H9 (cell line): ENCODE measurements around the gene MYL9. TPM values are rescaled to one million over a fixed set of nuclear protein-coding genes. Genes with fewer than 3 reads are reported as not detected.

Source experiments
- DNase-seq: peaks from one replicate; pipeline ENCODE4 v3.0.0-alpha.2; 2017
- H2AFZ ChIP-seq: one replicate; pipeline ENCODE4 v1.6.1; 2013; ENCODE audit warnings: mild to moderate bottlenecking, low read length, control low read depth, moderate library complexity
- H2AK5ac ChIP-seq: 2 replicates; pipeline ENCODE4 v1.6.1; 2013; ENCODE audit warnings: low read length, control low read depth, mixed read lengths; ENCODE audit not compliant: insufficient read length
- H2BK120ac ChIP-seq: one replicate; pipeline ENCODE4 v1.6.1; 2013; ENCODE audit warnings: low read depth, mild to moderate bottlenecking, low read length, control low read depth, inconsistent platforms; ENCODE audit not compliant: poor library complexity, severe bottlenecking
- H2BK12ac ChIP-seq: 2 replicates; pipeline ENCODE4 v1.6.1; 2013; ENCODE audit warnings: low read length, control low read depth, mixed read lengths, low read depth; ENCODE audit not compliant: insufficient read length
- H2BK15ac ChIP-seq: 2 replicates; pipeline ENCODE4 v1.6.1; 2013; ENCODE audit warnings: low read depth, low read length, control low read depth
- H2BK20ac ChIP-seq: one replicate; pipeline ENCODE4 v1.6.1; 2013; ENCODE audit warnings: low read depth, mild to moderate bottlenecking, low read length, control low read depth, inconsistent platforms; ENCODE audit not compliant: poor library complexity, severe bottlenecking
- H2BK5ac ChIP-seq: 2 replicates; pipeline ENCODE4 v1.6.1; 2013; ENCODE audit warnings: low read length, control low read depth, mixed read lengths; ENCODE audit not compliant: insufficient read length
- H3K14ac ChIP-seq: 2 replicates; pipeline ENCODE4 v1.6.1; 2013; ENCODE audit warnings: low read length, control low read depth; ENCODE audit not compliant: insufficient read depth
- H3K18ac ChIP-seq: 2 replicates; pipeline ENCODE4 v1.6.1; 2013; ENCODE audit warnings: low read depth, mild to moderate bottlenecking, mixed read lengths, low read length, control low read depth; ENCODE audit not compliant: insufficient read length
- H3K23ac ChIP-seq: 2 replicates; pipeline ENCODE4 v1.6.1; 2013; ENCODE audit warnings: low read length, control low read depth, mixed read lengths, low read depth; ENCODE audit not compliant: insufficient read length
- H3K23me2 ChIP-seq: 2 replicates; pipeline ENCODE4 v1.6.1; 2013; ENCODE audit warnings: low read depth, mild to moderate bottlenecking, mixed read lengths, low read length, control low read depth; ENCODE audit not compliant: insufficient read length, poor library complexity, severe bottlenecking
- H3K27ac ChIP-seq: 2 replicates; pipeline ENCODE4 v1.5.1; 2013; ENCODE audit warnings: low read length, control low read depth, mixed read lengths, low read depth; ENCODE audit not compliant: insufficient read length
- H3K27me3 ChIP-seq: 2 replicates; pipeline ENCODE4 v1.6.1; 2013; ENCODE audit warnings: low read length, control low read depth, inconsistent platforms; ENCODE audit not compliant: insufficient read depth
- H3K4ac ChIP-seq: 2 replicates; pipeline ENCODE4 v1.6.1; 2013; ENCODE audit warnings: low read depth, mild to moderate bottlenecking, control low read depth, inconsistent platforms, low read length, moderate library complexity
- H3K4me1 ChIP-seq: 2 replicates; pipeline ENCODE4 v1.6.1; 2013; ENCODE audit warnings: low read length, control low read depth, inconsistent platforms; ENCODE audit not compliant: insufficient read depth
- H3K4me2 ChIP-seq: 2 replicates; pipeline ENCODE4 v1.6.1; 2013; ENCODE audit warnings: low read length, control low read depth, mixed read lengths; ENCODE audit not compliant: insufficient read length, insufficient read depth
- H3K56ac ChIP-seq: 2 replicates; pipeline ENCODE4 v1.6.1; 2013; ENCODE audit warnings: low read depth, mild to moderate bottlenecking, mixed read lengths, low read length, control low read depth; ENCODE audit not compliant: insufficient read length
- H3K79me1 ChIP-seq: 2 replicates; pipeline ENCODE4 v1.6.1; 2013; ENCODE audit warnings: low read depth, mild to moderate bottlenecking, moderate library complexity, low read length, control low read depth, inconsistent platforms; ENCODE audit not compliant: insufficient read depth, poor library complexity, severe bottlenecking
- H3K79me2 ChIP-seq: 2 replicates; pipeline ENCODE4 v1.6.1; 2013; ENCODE audit warnings: low read length, control low read depth, inconsistent platforms; ENCODE audit not compliant: insufficient read depth
- H3K9ac ChIP-seq: 2 replicates; pipeline ENCODE4 v1.6.1; 2013; ENCODE audit warnings: low read length, control low read depth, mixed read lengths; ENCODE audit not compliant: insufficient read length; ENCODE audit errors: extremely low read depth
- H3K9me3 ChIP-seq: one replicate; pipeline ENCODE4 v1.6.1; 2013; ENCODE audit warnings: low read depth, low read length, inconsistent platforms; ENCODE audit not compliant: control insufficient read depth
- H3T11ph ChIP-seq: one replicate; pipeline ENCODE4 v1.6.1; 2013; ENCODE audit warnings: mild to moderate bottlenecking, low read length, control low read depth, inconsistent platforms
- H4K20me1 ChIP-seq: one replicate; pipeline ENCODE4 v1.6.1; 2013; ENCODE audit not compliant: control insufficient read depth, insufficient read length, insufficient read depth
- H4K5ac ChIP-seq: 2 replicates; pipeline ENCODE4 v1.6.1; 2013; ENCODE audit warnings: low read depth, mild to moderate bottlenecking, mixed read lengths, low read length, control low read depth; ENCODE audit not compliant: insufficient read length
- H4K8ac ChIP-seq: replicated peaks from 2 replicates; pipeline ENCODE4 v1.6.1; 2013; ENCODE audit warnings: low read length, control low read depth, mixed read lengths, low read depth; ENCODE audit not compliant: insufficient read length
- H4K91ac ChIP-seq: 2 replicates; pipeline ENCODE4 v1.6.1; 2013; ENCODE audit warnings: low read depth, mild to moderate bottlenecking, moderate library complexity, mixed read lengths, low read length, control low read depth; ENCODE audit not compliant: insufficient read length
- H3K27ac Mint-ChIP-seq, 3 experiments: 2 replicates in 2 of 3; 3 replicates in 1 of 3; pipeline ENCODE4 v1.8.0; 2020 to 2021; ENCODE audit warnings: mixed read lengths in 3 of 3, mild to moderate bottlenecking in 1 of 3, moderate library complexity in 1 of 3
- H3K27me3 Mint-ChIP-seq: 2 replicates; pipeline ENCODE4 v1.8.0; 2021; ENCODE audit warnings: low read depth, mild to moderate bottlenecking, moderate library complexity, mixed read lengths
- H3K36me3 Mint-ChIP-seq, 3 experiments: 2 replicates in 2 of 3; 3 replicates in 1 of 3; pipeline ENCODE4 v1.8.0; 2020 to 2021; ENCODE audit warnings: low read depth in 3 of 3, mixed read lengths in 3 of 3; ENCODE audit not compliant: insufficient read depth in 1 of 3
- H3K4me1 Mint-ChIP-seq, 2 experiments: 2 replicates each; pipeline ENCODE4 v1.8.0; 2020; ENCODE audit warnings: mixed read lengths in 2 of 2
- H3K4me3 Mint-ChIP-seq, 2 experiments: 2 replicates in 1 of 2; 3 replicates in 1 of 2; pipeline ENCODE4 v1.8.0; 2020 to 2021; ENCODE audit warnings: mild to moderate bottlenecking in 2 of 2, mixed read lengths in 2 of 2, moderate library complexity in 1 of 2
- H3K9me3 Mint-ChIP-seq, 2 experiments: 2 replicates in 1 of 2; 3 replicates in 1 of 2; pipeline ENCODE4 v1.8.0; 2020; ENCODE audit warnings: mild to moderate bottlenecking in 2 of 2, mixed read lengths in 2 of 2, moderate library complexity in 1 of 2
- WGBS: extraction: QIAGEN DNeasy Blood & Tissue Kit; methylation state at CpG from one replicate; pipeline ENCODE4 v1.1.7; 2013; ENCODE audit warnings: missing lambda C conversion rate, low lambda C conversion rate, mixed read lengths; ENCODE audit not compliant: insufficient read length; ENCODE audit errors: extremely low coverage; 5-methylcytosine and 5-hydroxymethylcytosine counted together
- total RNA-seq: library from RNA; stranded (reverse); gene quantifications from 2 replicates; pipeline ENCODE4 v1.2.1, GENCODE V29; 2021
- TF ChIP-seq, protein P1 (sequence below): fragments of 200-600 bp; sonication (generic); conservative IDR thresholded peaks from 3 replicates; pipeline ENCODE4 v1.8.0; 2021; ENCODE audit warnings: antibody characterized with exemption, mild to moderate bottlenecking

Gene MYL9
- total RNA-seq, 1 experiment from 2014 or later = 218 TPM

DNA sequence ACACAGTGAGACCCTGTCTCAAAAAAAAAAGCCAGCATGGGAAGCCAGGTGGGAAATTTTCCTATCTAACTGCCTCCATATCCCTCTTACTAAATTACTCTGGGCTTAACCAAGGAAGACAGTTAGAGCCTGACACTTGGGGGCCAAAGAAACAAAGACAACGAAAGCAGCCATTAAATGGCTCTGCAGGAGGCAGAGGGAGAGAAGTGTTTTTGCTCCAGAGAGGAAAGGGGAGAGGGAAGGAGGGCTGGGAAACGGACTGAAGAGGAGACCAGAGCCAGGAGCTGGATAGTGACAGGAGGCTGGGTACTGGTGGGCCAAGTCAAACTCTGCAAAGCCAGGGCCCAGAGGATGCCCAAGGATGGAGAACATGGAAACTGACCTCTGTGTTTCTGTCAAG is 21.4 kb downstream of the MYL9 start:
- Histone ChIP-seq H3K56ac (no peak overlapping the region), H3K4me2 (peak overlapping the region; percentile 13), H2BK5ac (no peak overlapping the region), H3K9me3 (no peaks in the 10 kb centered on the region), H3K79me2 (no peaks in the 10 kb centered on the region; the same call in 1 of the 2 replicates), H3K4ac (no peak overlapping the region), H2BK120ac (no peak overlapping the region), H2BK15ac (no peak overlapping the region), H3K23me2 (no peaks in the 10 kb centered on the region), H2BK20ac (no peak overlapping the region), H3K27ac (no peak overlapping the region), H3K9ac (no peak overlapping the region), H2AFZ (no peak overlapping the region), H3K23ac (no peak overlapping the region), H3K18ac (no peak overlapping the region), H4K91ac (no peak overlapping the region), H3K14ac (no peak overlapping the region), H3K79me1 (no peaks in the 10 kb centered on the region), H3K4me1 (peaks cover 2% of the 10 kb centered on the region; the same call in 1 of the 2 replicates), H2AK5ac (no peak overlapping the region), H3K27me3 (no peaks in the 10 kb centered on the region), H3T11ph (no peak overlapping the region), H2BK12ac (no peak overlapping the region), H4K8ac (no peak overlapping the region), H4K5ac (no peak overlapping the region), H4K20me1 (no peaks in the 10 kb centered on the region)
- Mint-ChIP-seq H3K9me3 (peaks cover 12 to 14% of the 10 kb centered on the region in 2 experiments), H3K4me1 (peaks cover 20 to 27% of the 10 kb centered on the region in 2 experiments), H3K27ac (peak overlapping the region in 2 of 3 experiments; percentile 42 to 89; a peak in 4 of 7 replicates), H3K36me3 (peaks cover 15 to 33% (median 17%) of the 10 kb centered on the region in 3 experiments), H3K4me3 (peak overlapping the region in 1 of 2 experiments; percentile 11; a peak in 2 of 5 replicates), H3K27me3 (peaks cover 1% of the 10 kb centered on the region; the same call in 1 of the 2 replicates)
- DNase-seq = peak; percentile 52
- TF ChIP-seq, protein P1, sequence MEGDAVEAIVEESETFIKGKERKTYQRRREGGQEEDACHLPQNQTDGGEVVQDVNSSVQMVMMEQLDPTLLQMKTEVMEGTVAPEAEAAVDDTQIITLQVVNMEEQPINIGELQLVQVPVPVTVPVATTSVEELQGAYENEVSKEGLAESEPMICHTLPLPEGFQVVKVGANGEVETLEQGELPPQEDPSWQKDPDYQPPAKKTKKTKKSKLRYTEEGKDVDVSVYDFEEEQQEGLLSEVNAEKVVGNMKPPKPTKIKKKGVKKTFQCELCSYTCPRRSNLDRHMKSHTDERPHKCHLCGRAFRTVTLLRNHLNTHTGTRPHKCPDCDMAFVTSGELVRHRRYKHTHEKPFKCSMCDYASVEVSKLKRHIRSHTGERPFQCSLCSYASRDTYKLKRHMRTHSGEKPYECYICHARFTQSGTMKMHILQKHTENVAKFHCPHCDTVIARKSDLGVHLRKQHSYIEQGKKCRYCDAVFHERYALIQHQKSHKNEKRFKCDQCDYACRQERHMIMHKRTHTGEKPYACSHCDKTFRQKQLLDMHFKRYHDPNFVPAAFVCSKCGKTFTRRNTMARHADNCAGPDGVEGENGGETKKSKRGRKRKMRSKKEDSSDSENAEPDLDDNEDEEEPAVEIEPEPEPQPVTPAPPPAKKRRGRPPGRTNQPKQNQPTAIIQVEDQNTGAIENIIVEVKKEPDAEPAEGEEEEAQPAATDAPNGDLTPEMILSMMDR = no peak
- no CpG with 5 or more reads among the region's 2 CpGs for WGBS
